ENCODE measurements around the gene PET100. TPM values are rescaled to one million over a fixed set of nuclear protein-coding genes. Genes with fewer than 3 reads are reported as not detected.

PET100 gene
- total RNA-seq, 1 experiment from 2014 or later: 126 TPM

GRCh38 chr19:7676376-7676775, 46.8 kb downstream of the PET100 start (continued):
- TF ChIP-seq TCF7L2 (IDR thresholded peaks at IDR 0.05; ENCODE audit: borderline replicate concordance, extremely low read depth, insufficient read depth, insufficient read length) (no peak), SP1 (IDR thresholded peaks at IDR 0.05; ENCODE audit: low read depth) (no peak)
- TF ChIP-seq, protein P1, sequence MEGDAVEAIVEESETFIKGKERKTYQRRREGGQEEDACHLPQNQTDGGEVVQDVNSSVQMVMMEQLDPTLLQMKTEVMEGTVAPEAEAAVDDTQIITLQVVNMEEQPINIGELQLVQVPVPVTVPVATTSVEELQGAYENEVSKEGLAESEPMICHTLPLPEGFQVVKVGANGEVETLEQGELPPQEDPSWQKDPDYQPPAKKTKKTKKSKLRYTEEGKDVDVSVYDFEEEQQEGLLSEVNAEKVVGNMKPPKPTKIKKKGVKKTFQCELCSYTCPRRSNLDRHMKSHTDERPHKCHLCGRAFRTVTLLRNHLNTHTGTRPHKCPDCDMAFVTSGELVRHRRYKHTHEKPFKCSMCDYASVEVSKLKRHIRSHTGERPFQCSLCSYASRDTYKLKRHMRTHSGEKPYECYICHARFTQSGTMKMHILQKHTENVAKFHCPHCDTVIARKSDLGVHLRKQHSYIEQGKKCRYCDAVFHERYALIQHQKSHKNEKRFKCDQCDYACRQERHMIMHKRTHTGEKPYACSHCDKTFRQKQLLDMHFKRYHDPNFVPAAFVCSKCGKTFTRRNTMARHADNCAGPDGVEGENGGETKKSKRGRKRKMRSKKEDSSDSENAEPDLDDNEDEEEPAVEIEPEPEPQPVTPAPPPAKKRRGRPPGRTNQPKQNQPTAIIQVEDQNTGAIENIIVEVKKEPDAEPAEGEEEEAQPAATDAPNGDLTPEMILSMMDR (IDR thresholded peaks at IDR 0.05 in 2 of 3, conservative IDR thresholded peaks at IDR 0.05 in 1 of 3; ENCODE audit: borderline replicate concordance in 1 of 3, insufficient read depth in 1 of 3, low read depth in 2 of 3, low read length in 2 of 3): no peak
- TF ChIP-seq, protein P2, sequence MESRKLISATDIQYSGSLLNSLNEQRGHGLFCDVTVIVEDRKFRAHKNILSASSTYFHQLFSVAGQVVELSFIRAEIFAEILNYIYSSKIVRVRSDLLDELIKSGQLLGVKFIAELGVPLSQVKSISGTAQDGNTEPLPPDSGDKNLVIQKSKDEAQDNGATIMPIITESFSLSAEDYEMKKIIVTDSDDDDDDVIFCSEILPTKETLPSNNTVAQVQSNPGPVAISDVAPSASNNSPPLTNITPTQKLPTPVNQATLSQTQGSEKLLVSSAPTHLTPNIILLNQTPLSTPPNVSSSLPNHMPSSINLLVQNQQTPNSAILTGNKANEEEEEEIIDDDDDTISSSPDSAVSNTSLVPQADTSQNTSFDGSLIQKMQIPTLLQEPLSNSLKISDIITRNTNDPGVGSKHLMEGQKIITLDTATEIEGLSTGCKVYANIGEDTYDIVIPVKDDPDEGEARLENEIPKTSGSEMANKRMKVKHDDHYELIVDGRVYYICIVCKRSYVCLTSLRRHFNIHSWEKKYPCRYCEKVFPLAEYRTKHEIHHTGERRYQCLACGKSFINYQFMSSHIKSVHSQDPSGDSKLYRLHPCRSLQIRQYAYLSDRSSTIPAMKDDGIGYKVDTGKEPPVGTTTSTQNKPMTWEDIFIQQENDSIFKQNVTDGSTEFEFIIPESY (IDR thresholded peaks at IDR 0.05; ENCODE audit: extremely low read depth, insufficient replicate concordance, low read length): no peak

- no TSS peak for BruUV-seq (replicated peaks)
- DNase-seq (ENCODE audit: low read depth, low spot score): no peak
- H3K36me3 ChIP-seq (ENCODE audit: control insufficient read depth in 1 of 2, insufficient read depth in 2 of 2, low read length in 2 of 2): no peaks in the 10 kb centered on the region
- no peak within 1 kb of the TSS for H3K4me2 ChIP-seq (ENCODE audit: low read length)
- H3K9me2 ChIP-seq (ENCODE audit: insufficient read depth): no peaks in the 10 kb centered on the region
- POLR2A ChIA-PET: no interaction called here
- no peak within 1 kb of the TSS for H2AFZ ChIP-seq (ENCODE audit: low read depth, low read length, poor library complexity, severe bottlenecking)
- ATAC-seq: no peak
- H3K4me1 ChIP-seq (ENCODE audit: control insufficient read depth in 1 of 2, insufficient read depth in 2 of 2, low read length in 2 of 2): peaks cover 3 to 33% of the 10 kb centered on the region in 2 experiments; a peak in 3 of 4 replicates
- H4K20me1 ChIP-seq (ENCODE audit: insufficient read depth): no peaks in the 10 kb centered on the region
- no peak within 1 kb of the TSS for H3K9ac ChIP-seq (ENCODE audit: low read length)
- no peaks in the 10 kb centered on the region for H3K27me3 ChIP-seq (ENCODE audit: insufficient read depth, low read length)
- no peak within 1 kb of the TSS for H3K4me3 ChIP-seq (replicated peaks in 1 of 2; ENCODE audit: low read depth in 1 of 2, low read length in 2 of 2)
- H3K9me3 ChIP-seq (ENCODE audit: control insufficient read depth in 1 of 2, insufficient read depth in 1 of 2, low read depth in 1 of 2, low read length in 2 of 2): peaks cover 0 to 3% of the 10 kb centered on the region in 2 experiments; a peak in 1 of 4 replicates
- peaks cover 12% of the 10 kb centered on the region; the same call in 1 of the 2 replicates for H3K79me2 ChIP-seq (ENCODE audit: insufficient read depth, low read length)
- RAD21 ChIA-PET (ENCODE audit: low non-redundant PET in 1 of 2, low total read pairs in 2 of 2, uncharacterized antibody in 2 of 2, unreplicated experiment in 2 of 2): no interaction called here
- no peak within 1 kb of the TSS for H3K27ac ChIP-seq (ENCODE audit: low read depth, low read length)
- CTCF ChIA-PET: interaction anchor here (1.7 kb wide), 1 partner anchor 109 kb away, joined by 5 read pairs; no protein-coding TSS in a partner anchor
- TF ChIP-seq ZFX (IDR thresholded peaks at IDR 0.05): no peak
- TF ChIP-seq, protein P3, sequence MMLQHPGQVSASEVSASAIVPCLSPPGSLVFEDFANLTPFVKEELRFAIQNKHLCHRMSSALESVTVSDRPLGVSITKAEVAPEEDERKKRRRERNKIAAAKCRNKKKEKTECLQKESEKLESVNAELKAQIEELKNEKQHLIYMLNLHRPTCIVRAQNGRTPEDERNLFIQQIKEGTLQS (IDR thresholded peaks at IDR 0.05): no peak
- no peak for TF ChIP-seq CBX3 (IDR thresholded peaks at IDR 0.05; ENCODE audit: low read depth)
- TF ChIP-seq TCF7L2 (IDR thresholded peaks at IDR 0.05; ENCODE audit: borderline replicate concordance, extremely low read depth, insufficient read depth, insufficient read length): no peak
- TF ChIP-seq POLR2A (IDR thresholded peaks at IDR 0.05; ENCODE audit: borderline replicate concordance, extremely low read depth, insufficient read depth, insufficient read length): no peak
- TF ChIP-seq YY1 (IDR thresholded peaks at IDR 0.05; ENCODE audit: extremely low read depth, insufficient replicate concordance, low read depth, low read length): no peak
- TF ChIP-seq ELF1 (IDR thresholded peaks at IDR 0.05; ENCODE audit: borderline replicate concordance, low read depth): no peak
- no peak for TF ChIP-seq EZH2 (IDR thresholded peaks at IDR 0.05)
- no peak for TF ChIP-seq RAD21 (IDR thresholded peaks at IDR 0.05; ENCODE audit: low read depth)
- TF ChIP-seq SIN3A (IDR thresholded peaks at IDR 0.05; ENCODE audit: low read depth): no peak
- TF ChIP-seq MAX (IDR thresholded peaks at IDR 0.05): no peak
- no peak for TF ChIP-seq CEBPB (IDR thresholded peaks at IDR 0.05; ENCODE audit: low read depth)
- no peak for TF ChIP-seq EGR1 (IDR thresholded peaks at IDR 0.05; ENCODE audit: low read depth)
- intact Hi-C loops (cut with micrococcal nuclease): no loop called here
Measured at GRCh38 chr19:7676854-7677253, 47.3 kb downstream of the PET100 start, which contains the start of gene MCEMP1. Gene MCEMP1 (plus strand): TSS chr19:7677090. CDS start chr19:7677121, 31 bp downstream.
